Thoracic aorta (tissue), 2 donors: ENCODE measurements around the gene ZSWIM4. TPM values are rescaled to one million over a fixed set of nuclear protein-coding genes. Genes with fewer than 3 reads are reported as not detected.

Experiments used
- ATAC-seq: fragments of 150-250 bp; one replicate; pipeline ENCODE4 v1.8.0; 2017; ENCODE audit warnings: low read depth; ENCODE audit not compliant: insufficient number of reproducible peaks, low FRiP score
- DNase-seq: peaks from one replicate; pipeline ENCODE4 v3.0.0-alpha.2; 2020; ENCODE audit warnings: low spot score
- H3K27ac ChIP-seq, 2 donors: fragments of 200-600 bp; sonication (generic); 1 replicate in 1 of 2; 2 replicates in 1 of 2; pipeline ENCODE4 v1.5.1; 2016; ENCODE audit warnings: mild to moderate bottlenecking in 2 of 2, moderate library complexity in 2 of 2
- H3K27me3 ChIP-seq: fragments of 200-600 bp; sonication (generic); replicated peaks from 2 replicates; pipeline ENCODE4 v1.6.0; 2016; ENCODE audit warnings: mild to moderate bottlenecking; ENCODE audit not compliant: insufficient read depth
- H3K36me3 ChIP-seq: fragments of 200-600 bp; sonication (generic); one replicate; pipeline ENCODE4 v1.5.1; 2016
- H3K4me1 ChIP-seq, 2 donors: fragments of 200-600 bp; sonication (generic); 1 replicate in 1 of 2; 2 replicates in 1 of 2; pipeline versions ENCODE4 v1.5.1 to v1.6.0; 2016; ENCODE audit warnings: low read depth in 2 of 2, mild to moderate bottlenecking in 1 of 2; ENCODE audit not compliant: control insufficient read depth in 1 of 2
- H3K4me3 ChIP-seq: fragments of 200-600 bp; sonication (generic); 2 replicates; pipeline ENCODE4 v1.5.1; 2016; ENCODE audit warnings: mild to moderate bottlenecking
- H3K9me3 ChIP-seq: fragments of 200-600 bp; sonication (generic); 2 replicates; pipeline ENCODE4 v1.5.1; 2016
- total RNA-seq, 2 donors: library from RNA; depleted of rRNA; stranded (reverse); fragments of >200 nt; gene quantifications; one replicate each; pipeline versions ENCODE4 v1.1.0 to v1.2.3, GENCODE V29; 2016
- TF ChIP-seq, protein P1 (sequence below): fragments of 200-600 bp; sonication (generic); IDR thresholded peaks from one replicate; pipeline ENCODE4 v1.5.1; 2019; ENCODE audit warnings: antibody characterized with exemption

The ZSWIM4 gene
- total RNA-seq, 2 donors from 2014 or later, result 9.5 to 11.8 TPM

DNA sequence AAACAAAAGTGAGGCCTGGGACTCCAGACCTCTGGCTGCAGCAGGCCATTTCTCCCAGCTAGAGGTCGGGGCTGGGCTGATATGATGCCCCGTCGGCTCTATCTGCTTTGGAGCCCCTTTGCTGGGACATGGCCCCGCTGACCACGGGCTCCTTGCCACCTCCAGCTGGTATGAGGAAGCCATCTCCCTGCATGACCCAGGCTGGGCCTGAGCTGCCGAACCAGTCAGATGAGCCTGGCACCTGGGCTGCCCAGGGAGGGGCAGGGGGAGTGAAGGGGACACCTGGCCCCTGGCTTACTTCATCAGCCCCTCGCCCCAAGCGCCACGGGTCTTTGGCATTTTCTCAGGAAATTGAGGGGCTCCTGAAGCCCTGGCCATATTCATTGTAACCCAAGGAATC is 7.8 kb downstream of the ZSWIM4 start:
- Histone ChIP-seq H3K27ac (no peak overlapping the region), H3K9me3 (no peaks in the 10 kb centered on the region), H3K4me1 (peaks cover 0 to 5% of the 10 kb centered on the region in 2 donors), H3K4me3 (no peak overlapping the region), H3K36me3 (peaks cover 2% of the 10 kb centered on the region), H3K27me3 (no peaks in the 10 kb centered on the region)
- TF ChIP-seq, protein P1, sequence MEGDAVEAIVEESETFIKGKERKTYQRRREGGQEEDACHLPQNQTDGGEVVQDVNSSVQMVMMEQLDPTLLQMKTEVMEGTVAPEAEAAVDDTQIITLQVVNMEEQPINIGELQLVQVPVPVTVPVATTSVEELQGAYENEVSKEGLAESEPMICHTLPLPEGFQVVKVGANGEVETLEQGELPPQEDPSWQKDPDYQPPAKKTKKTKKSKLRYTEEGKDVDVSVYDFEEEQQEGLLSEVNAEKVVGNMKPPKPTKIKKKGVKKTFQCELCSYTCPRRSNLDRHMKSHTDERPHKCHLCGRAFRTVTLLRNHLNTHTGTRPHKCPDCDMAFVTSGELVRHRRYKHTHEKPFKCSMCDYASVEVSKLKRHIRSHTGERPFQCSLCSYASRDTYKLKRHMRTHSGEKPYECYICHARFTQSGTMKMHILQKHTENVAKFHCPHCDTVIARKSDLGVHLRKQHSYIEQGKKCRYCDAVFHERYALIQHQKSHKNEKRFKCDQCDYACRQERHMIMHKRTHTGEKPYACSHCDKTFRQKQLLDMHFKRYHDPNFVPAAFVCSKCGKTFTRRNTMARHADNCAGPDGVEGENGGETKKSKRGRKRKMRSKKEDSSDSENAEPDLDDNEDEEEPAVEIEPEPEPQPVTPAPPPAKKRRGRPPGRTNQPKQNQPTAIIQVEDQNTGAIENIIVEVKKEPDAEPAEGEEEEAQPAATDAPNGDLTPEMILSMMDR, result no peak
- DNase-seq (no peak), ATAC-seq (no peak)

DNA sequence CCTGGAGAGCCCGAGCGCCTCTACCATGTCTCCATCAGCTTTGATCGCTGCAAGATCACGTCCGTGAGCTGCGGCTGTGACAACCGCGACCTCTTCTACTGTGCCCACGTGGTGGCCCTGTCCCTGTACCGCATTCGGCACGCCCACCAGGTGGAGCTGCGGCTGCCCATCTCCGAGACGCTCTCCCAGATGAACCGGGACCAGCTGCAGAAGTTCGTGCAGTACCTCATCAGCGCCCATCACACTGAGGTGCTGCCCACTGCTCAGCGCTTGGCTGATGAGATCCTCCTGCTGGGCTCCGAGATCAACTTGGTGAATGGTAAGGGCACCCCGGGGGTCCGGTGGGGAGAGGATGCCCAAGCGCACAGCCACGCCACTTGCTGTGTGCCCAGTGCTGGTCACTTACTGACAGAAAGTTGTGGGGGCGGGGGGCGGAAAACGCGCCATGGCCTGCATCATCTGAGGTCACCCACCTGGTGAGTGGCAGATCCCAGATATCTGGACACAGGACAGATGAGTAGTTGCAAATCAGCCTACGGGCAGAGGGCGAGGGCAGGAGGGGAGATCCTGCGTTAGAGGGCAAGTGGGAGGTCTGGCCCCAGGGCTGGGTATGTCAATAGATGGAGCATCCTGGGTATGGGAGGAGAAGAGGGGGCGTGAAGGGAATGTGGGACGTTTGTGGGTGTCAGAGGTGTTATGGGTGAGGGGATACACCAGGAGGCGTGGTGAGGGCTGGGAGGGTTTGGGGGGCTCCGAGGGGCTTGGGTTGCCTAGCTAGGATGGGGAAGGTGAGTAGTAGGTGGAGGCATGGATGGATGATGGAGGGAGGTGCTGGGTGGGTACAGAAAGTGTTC is 9.8 kb downstream of the ZSWIM4 start:
- TF ChIP-seq, protein P1, result peak; percentile 23
- ATAC-seq, result no peak

DNA sequence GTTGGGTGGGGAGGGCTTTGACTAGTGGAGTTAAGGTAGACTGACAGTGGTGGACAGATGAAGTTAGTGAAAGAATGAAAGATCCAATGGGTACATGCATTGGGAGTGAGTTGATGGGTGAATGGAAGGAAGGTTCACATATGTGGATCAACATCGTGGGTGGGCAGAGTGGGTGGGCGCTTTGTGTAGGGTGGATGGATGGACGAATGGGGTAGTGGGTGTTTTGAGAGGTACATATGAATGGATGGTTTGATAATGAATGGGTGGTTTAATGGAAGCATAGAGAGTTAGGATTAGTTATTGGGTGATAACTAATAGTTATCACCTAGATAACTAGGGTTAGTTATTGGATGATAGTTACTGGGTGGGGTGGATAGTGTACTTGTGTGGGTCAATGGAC is 11.5 kb downstream of the ZSWIM4 start:
- peaks cover 14% of the 10 kb centered on the region for H3K36me3 ChIP-seq
- no peak overlapping the region for H3K27ac ChIP-seq
- TF ChIP-seq, protein P1, result no peak
- no peaks in the 10 kb centered on the region for H3K9me3 ChIP-seq
- DNase-seq (no peak), ATAC-seq (no peak)
- H3K27me3 ChIP-seq, result no peaks in the 10 kb centered on the region
- H3K4me3 ChIP-seq, result no peak overlapping the region
- no peaks in the 10 kb centered on the region for H3K4me1 ChIP-seq

More for the DNA sequence above, 9.8 kb downstream of the ZSWIM4 start:
- peaks cover 12% of the 10 kb centered on the region for H3K36me3 ChIP-seq
- no peak for DNase-seq
- H3K27me3 ChIP-seq, result no peaks in the 10 kb centered on the region
- no peak overlapping the region for H3K27ac ChIP-seq
- no peaks in the 10 kb centered on the region for H3K9me3 ChIP-seq
- no peaks in the 10 kb centered on the region for H3K4me1 ChIP-seq
- no peak overlapping the region for H3K4me3 ChIP-seq

DNA sequence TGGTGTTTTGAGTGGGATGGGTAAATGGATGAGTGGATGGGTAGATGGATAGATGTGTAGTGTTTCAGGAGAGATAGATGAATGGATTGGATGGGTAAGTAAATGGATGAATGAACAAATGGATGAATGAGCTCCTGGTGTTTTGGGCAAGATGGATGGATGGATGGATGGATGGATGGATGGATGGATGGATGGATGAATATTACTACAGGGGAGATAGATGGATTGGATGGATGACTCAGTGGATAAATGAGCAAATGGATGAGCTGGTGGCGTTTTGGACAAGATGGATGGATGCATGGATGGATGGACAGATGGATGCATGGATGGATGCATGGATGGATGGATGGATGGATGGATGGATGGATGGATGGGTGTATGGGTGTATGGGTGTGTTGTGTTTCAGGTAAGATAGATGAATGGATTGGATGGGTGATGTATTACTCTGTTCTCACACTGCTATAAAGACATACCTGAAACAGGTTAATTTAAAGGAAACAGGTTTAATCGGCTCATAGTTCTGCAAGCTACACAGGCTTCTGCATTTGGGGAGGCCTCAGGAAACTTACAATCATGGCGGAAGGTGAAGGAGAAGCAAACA is 12.3 kb downstream of the ZSWIM4 start:
- Histone ChIP-seq H3K4me1 (no peaks in the 10 kb centered on the region), H3K36me3 (peaks cover 14% of the 10 kb centered on the region), H3K27ac (no peak overlapping the region), H3K9me3 (no peaks in the 10 kb centered on the region), H3K4me3 (no peak overlapping the region), H3K27me3 (no peaks in the 10 kb centered on the region)
- TF ChIP-seq, protein P1, result no peak
- DNase-seq (no peak), ATAC-seq (no peak)

DNA sequence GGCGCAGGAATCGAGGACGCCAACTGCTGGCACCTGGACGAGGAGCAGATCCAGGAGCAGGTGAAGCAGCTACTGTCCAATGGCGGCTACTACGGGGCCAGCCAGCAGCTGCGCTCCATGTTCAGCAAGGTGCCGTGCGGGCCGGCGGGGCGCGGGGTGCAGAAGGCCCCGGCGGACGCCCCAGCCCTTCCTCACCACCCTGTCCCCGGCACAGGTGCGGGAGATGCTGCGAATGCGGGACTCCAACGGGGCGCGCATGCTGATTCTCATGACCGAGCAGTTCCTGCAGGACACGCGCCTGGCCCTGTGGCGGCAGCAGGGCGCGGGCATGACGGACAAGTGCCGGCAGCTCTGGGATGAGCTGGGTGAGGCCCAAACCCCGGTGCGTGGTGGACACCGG is 13.6 kb downstream of the ZSWIM4 start:
- ATAC-seq, result no peak
- H3K4me3 ChIP-seq, result no peak overlapping the region

More for the DNA sequence above, 13.6 kb downstream of the ZSWIM4 start:
- H3K27ac ChIP-seq, result no peak overlapping the region
- DNase-seq, result no peak
- TF ChIP-seq, protein P1, result no peak
- H3K27me3 ChIP-seq, result no peaks in the 10 kb centered on the region
- no peaks in the 10 kb centered on the region for H3K9me3 ChIP-seq
- no peaks in the 10 kb centered on the region for H3K4me1 ChIP-seq
- H3K36me3 ChIP-seq, result peaks cover 18% of the 10 kb centered on the region
